ENCODE measurements around the gene ZNF804B. TPM values are rescaled to one million over a fixed set of nuclear protein-coding genes. Genes with fewer than 3 reads are reported as not detected.

Gene ZNF804B
- total and polyA plus RNA-seq, 9 of the 15 experiments (the other 6 are each of a cell fraction or from before 2014, with no cell fraction given) = 0.04 to 0.22 (median 0.09) TPM; not detected in 6

GRCh38 chr7:89336121-89336520 lies 576.6 kb downstream of the ZNF804B start (continued):
- TF ChIP-seq NONO (IDR thresholded peaks at IDR 0.05; ENCODE audit: low read depth in 2 of 2, low read length in 1 of 2) = no peak

- FAIRE-seq = no peak
- no peaks in the 10 kb centered on the region for H3K9me3 ChIP-seq (replicated peaks; ENCODE audit: control insufficient read depth, insufficient read depth, low read depth, low read length)
- H3K9ac ChIP-seq (ENCODE audit: insufficient read depth in 1 of 2, low read depth in 2 of 2, low read length in 2 of 2) = no peak overlapping the region
- H3K79me2 ChIP-seq (ENCODE audit: control insufficient read depth, insufficient read depth, low read length) = no peaks in the 10 kb centered on the region
- ChIA-PET POLR2A (no interaction called here), CTCF (ENCODE audit: low intra/inter-chr PET ratio) (no interaction called here)
- H3K36me3 ChIP-seq (ENCODE audit: control insufficient read depth, insufficient read depth, low read length) = no peaks in the 10 kb centered on the region
- DNase-seq (ENCODE audit: extremely low read depth in 1 of 4, low spot score in 3 of 4) = no peak
- H3K27me3 ChIP-seq (ENCODE audit: control insufficient read depth in 2 of 2, insufficient read depth in 2 of 2, low read length in 2 of 2) = no peaks in the 10 kb centered on the region
- no peak overlapping the region for H3K27ac ChIP-seq (ENCODE audit: extremely low read depth, low read depth, low read length)
- no peak for ATAC-seq
- in situ Hi-C loops (cut with MboI) = no loop called here
- no peak overlapping the region for H2AFZ ChIP-seq (ENCODE audit: low read depth, low read length)
- H3K4me1 ChIP-seq (replicated peaks in 1 of 2; ENCODE audit: control insufficient read depth in 2 of 2, insufficient read depth in 2 of 2, low read length in 2 of 2) = no peaks in the 10 kb centered on the region
- BruUV-seq (replicated peaks) = no TSS peak
- H3K9me1 ChIP-seq (ENCODE audit: control insufficient read depth, insufficient read depth, low read length) = no peaks in the 10 kb centered on the region
- intact Hi-C loops (cut with micrococcal nuclease) = no loop called here
- no peak overlapping the region for H3K4me3 ChIP-seq
- 1% methylated on average over 3 of the region's 3 CpGs for WGBS (ENCODE audit: insufficient coverage, low coverage, missing lambda C conversion rate)
- H3K4me2 ChIP-seq (ENCODE audit: insufficient read depth, low read length) = no peak overlapping the region
- H4K20me1 ChIP-seq (replicated peaks; ENCODE audit: control insufficient read depth, insufficient read depth, low read length) = no peaks in the 10 kb centered on the region
- TF ChIP-seq C11orf30 (IDR thresholded peaks at IDR 0.05; ENCODE audit: low read depth) (0 out of 2 replicates have a peak, but pooled peaks have one; percentile 7), MAFF (IDR thresholded peaks at IDR 0.05; ENCODE audit: low read length) (peak; percentile 28; the same call in 1 of the 2 replicates), ZNF316 (IDR thresholded peaks at IDR 0.05) (peak; percentile 44; the same call in 1 of the 2 replicates), MAFK (IDR thresholded peaks at IDR 0.05; ENCODE audit: low read length) (peak; percentile 10; the same call in 1 of the 2 replicates), GTF2E2 (tag; IDR thresholded peaks at IDR 0.05) (no peak), BACH1 (tag; IDR thresholded peaks at IDR 0.05) (no peak)
These were observed 580.2 kb downstream of the ZNF804B start for GRCh38 chr7:89339748-89340147.

Data from K562 (cell line).